ENCODE measurements around the gene PORCN.

GRCh38 chrX:48471504-48471903 lies 37.3 kb upstream of the PORCN start:
- TF ChIP-seq SP1 (IDR thresholded peaks at IDR 0.05): no peak
- TF ChIP-seq, protein P1, sequence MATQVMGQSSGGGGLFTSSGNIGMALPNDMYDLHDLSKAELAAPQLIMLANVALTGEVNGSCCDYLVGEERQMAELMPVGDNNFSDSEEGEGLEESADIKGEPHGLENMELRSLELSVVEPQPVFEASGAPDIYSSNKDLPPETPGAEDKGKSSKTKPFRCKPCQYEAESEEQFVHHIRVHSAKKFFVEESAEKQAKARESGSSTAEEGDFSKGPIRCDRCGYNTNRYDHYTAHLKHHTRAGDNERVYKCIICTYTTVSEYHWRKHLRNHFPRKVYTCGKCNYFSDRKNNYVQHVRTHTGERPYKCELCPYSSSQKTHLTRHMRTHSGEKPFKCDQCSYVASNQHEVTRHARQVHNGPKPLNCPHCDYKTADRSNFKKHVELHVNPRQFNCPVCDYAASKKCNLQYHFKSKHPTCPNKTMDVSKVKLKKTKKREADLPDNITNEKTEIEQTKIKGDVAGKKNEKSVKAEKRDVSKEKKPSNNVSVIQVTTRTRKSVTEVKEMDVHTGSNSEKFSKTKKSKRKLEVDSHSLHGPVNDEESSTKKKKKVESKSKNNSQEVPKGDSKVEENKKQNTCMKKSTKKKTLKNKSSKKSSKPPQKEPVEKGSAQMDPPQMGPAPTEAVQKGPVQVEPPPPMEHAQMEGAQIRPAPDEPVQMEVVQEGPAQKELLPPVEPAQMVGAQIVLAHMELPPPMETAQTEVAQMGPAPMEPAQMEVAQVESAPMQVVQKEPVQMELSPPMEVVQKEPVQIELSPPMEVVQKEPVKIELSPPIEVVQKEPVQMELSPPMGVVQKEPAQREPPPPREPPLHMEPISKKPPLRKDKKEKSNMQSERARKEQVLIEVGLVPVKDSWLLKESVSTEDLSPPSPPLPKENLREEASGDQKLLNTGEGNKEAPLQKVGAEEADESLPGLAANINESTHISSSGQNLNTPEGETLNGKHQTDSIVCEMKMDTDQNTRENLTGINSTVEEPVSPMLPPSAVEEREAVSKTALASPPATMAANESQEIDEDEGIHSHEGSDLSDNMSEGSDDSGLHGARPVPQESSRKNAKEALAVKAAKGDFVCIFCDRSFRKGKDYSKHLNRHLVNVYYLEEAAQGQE (IDR thresholded peaks at IDR 0.05): no peak
- TF ChIP-seq CTCF (IDR thresholded peaks at IDR 0.05; ENCODE audit: low read depth, low read length, missing input control): no peak
- no peak for TF ChIP-seq YY1 (IDR thresholded peaks at IDR 0.05)

All from liver (tissue), 3 donors.